ENCODE data around the gene TBX18.

The TBX18 gene

GRCh38 chr6:84774985-84775284 is 10.5 kb upstream of the TBX18 start:
- no peak for TF ChIP-seq CTCF (IDR thresholded peaks at IDR 0.05; ENCODE audit: extremely low read depth, insufficient read depth, missing control alignments)
- no peak for DNase-seq (ENCODE audit: low spot score)
- in situ Hi-C loops (cut with MboI; ENCODE audit: low pct_unique_long_range_greater_than_20kb, low sequenced_read_pairs, unreplicated experiment), result no loop called here

- peak; percentile 67 for TF ChIP-seq CTCF (IDR thresholded peaks at IDR 0.05; ENCODE audit: extremely low read depth, insufficient read depth, missing control alignments)
- in situ Hi-C loops (cut with MboI; ENCODE audit: low pct_unique_long_range_greater_than_20kb, low sequenced_read_pairs, unreplicated experiment), result no loop called here
- DNase-seq (ENCODE audit: low spot score), result peak; percentile 78
Observed at GRCh38 chr6:84774157-84774984, 10.0 kb upstream of the TBX18 start.

- no peak for DNase-seq (ENCODE audit: low spot score)
- no peak for TF ChIP-seq CTCF (IDR thresholded peaks at IDR 0.05; ENCODE audit: extremely low read depth, insufficient read depth, missing control alignments)
- in situ Hi-C loops (cut with MboI; ENCODE audit: low pct_unique_long_range_greater_than_20kb, low sequenced_read_pairs, unreplicated experiment), result no loop called here
Observed at GRCh38 chr6:84773431-84774156, 9.2 kb upstream of the TBX18 start.

GRCh38 chr6:84773133-84773430 is 8.7 kb upstream of the TBX18 start:
- TF ChIP-seq CTCF (IDR thresholded peaks at IDR 0.05; ENCODE audit: extremely low read depth, insufficient read depth, missing control alignments), result no peak
- DNase-seq (ENCODE audit: low spot score), result no peak
- in situ Hi-C loops (cut with MboI; ENCODE audit: low pct_unique_long_range_greater_than_20kb, low sequenced_read_pairs, unreplicated experiment), result no loop called here

GRCh38 chr6:84772428-84773132 is 8.2 kb upstream of the TBX18 start:
- no peak for DNase-seq (ENCODE audit: low spot score)
- TF ChIP-seq CTCF (IDR thresholded peaks at IDR 0.05; ENCODE audit: extremely low read depth, insufficient read depth, missing control alignments), result no peak
- in situ Hi-C loops (cut with MboI; ENCODE audit: low pct_unique_long_range_greater_than_20kb, low sequenced_read_pairs, unreplicated experiment), result no loop called here

- TF ChIP-seq CTCF (IDR thresholded peaks at IDR 0.05; ENCODE audit: extremely low read depth, insufficient read depth, missing control alignments), result no peak
- in situ Hi-C loops (cut with MboI; ENCODE audit: low pct_unique_long_range_greater_than_20kb, low sequenced_read_pairs, unreplicated experiment), result no loop called here
- no peak for DNase-seq (ENCODE audit: low spot score)
Observed at GRCh38 chr6:84771756-84772356, 7.5 kb upstream of the TBX18 start.
